Small intestine (tissue), 7 donors: ENCODE measurements around the gene GSN. TPM values are rescaled to one million over a fixed set of nuclear protein-coding genes. Genes with fewer than 3 reads are reported as not detected.

Experiments used
- DNase-seq, 2 donors: peaks; one replicate each; pipeline versions ENCODE4 v3.0.0 to v3.0.0-alpha.2; 2013
- FAIRE-seq: peaks from 2 replicates; lab custom pipeline; 2012; peaks lifted over from hg19 to GRCh38; lab: Jason Lieb, UNC
- H3K27ac ChIP-seq, 3 donors: one replicate each; pipeline ENCODE4 v1.5.1; 2013; ENCODE audit warnings: low read length in 2 of 3, mild to moderate bottlenecking in 2 of 3, control low read depth in 1 of 3, inconsistent platforms in 1 of 3, low read depth in 1 of 3, moderate library complexity in 1 of 3
- H3K27me3 ChIP-seq, 3 donors: one replicate each; pipeline ENCODE4 v1.6.1; 2013; ENCODE audit warnings: low read length in 3 of 3, inconsistent platforms in 1 of 3; ENCODE audit not compliant: control insufficient read depth in 3 of 3, insufficient read depth in 3 of 3
- H3K36me3 ChIP-seq, 3 donors: one replicate each; pipeline ENCODE4 v1.6.1; 2013; ENCODE audit warnings: low read length in 3 of 3, inconsistent platforms in 1 of 3, low read depth in 1 of 3, mild to moderate bottlenecking in 1 of 3, moderate library complexity in 1 of 3; ENCODE audit not compliant: control insufficient read depth in 3 of 3, insufficient read depth in 2 of 3
- H3K4me1 ChIP-seq, 3 donors: one replicate each; pipeline ENCODE4 v1.6.1; 2013; ENCODE audit warnings: low read length in 2 of 3, inconsistent platforms in 1 of 3, low read depth in 1 of 3, mild to moderate bottlenecking in 1 of 3, moderate library complexity in 1 of 3; ENCODE audit not compliant: control insufficient read depth in 3 of 3, insufficient read depth in 2 of 3
- H3K4me3 ChIP-seq, 3 donors: one replicate each; pipeline ENCODE4 v1.5.1; 2013; ENCODE audit warnings: low read length in 3 of 3, control low read depth in 1 of 3, inconsistent platforms in 1 of 3, low read depth in 1 of 3, mild to moderate bottlenecking in 1 of 3, moderate library complexity in 1 of 3
- H3K9me3 ChIP-seq, 2 donors: one replicate each; pipeline ENCODE4 v1.6.1; 2013; ENCODE audit warnings: low read depth in 1 of 2, low read length in 1 of 2; ENCODE audit not compliant: control insufficient read depth in 2 of 2, insufficient read depth in 1 of 2
- whole genome bisulfite sequencing, 3 donors: extraction: QIAGEN DNeasy Blood & Tissue Kit; methylation state at CpG; one replicate each; pipeline ENCODE4 v1.1.7; 2013; 5-methylcytosine and 5-hydroxymethylcytosine counted together
- polyA plus RNA-seq, 4 donors: library from polyadenylated mRNA; stranded (reverse) in 3 of 4; unstranded in 1 of 4; fragments of 200-250 nt in 3 of 4; fragments of 120-200 nt in 1 of 4; gene quantifications; one replicate each; pipeline versions ENCODE4 v1.2.1 to v1.2.3, GENCODE V29; 2013
- donor health status: healthy with polysubstance abuse.
- donor health status: control.
- donor health status: control.
- donor health status: Bipolar disorder and iron deficiency.
- donor health status: healthy.

The GSN gene
- polyA plus RNA-seq, 4 donors: 154 to 380 (median 201) TPM

DNA sequence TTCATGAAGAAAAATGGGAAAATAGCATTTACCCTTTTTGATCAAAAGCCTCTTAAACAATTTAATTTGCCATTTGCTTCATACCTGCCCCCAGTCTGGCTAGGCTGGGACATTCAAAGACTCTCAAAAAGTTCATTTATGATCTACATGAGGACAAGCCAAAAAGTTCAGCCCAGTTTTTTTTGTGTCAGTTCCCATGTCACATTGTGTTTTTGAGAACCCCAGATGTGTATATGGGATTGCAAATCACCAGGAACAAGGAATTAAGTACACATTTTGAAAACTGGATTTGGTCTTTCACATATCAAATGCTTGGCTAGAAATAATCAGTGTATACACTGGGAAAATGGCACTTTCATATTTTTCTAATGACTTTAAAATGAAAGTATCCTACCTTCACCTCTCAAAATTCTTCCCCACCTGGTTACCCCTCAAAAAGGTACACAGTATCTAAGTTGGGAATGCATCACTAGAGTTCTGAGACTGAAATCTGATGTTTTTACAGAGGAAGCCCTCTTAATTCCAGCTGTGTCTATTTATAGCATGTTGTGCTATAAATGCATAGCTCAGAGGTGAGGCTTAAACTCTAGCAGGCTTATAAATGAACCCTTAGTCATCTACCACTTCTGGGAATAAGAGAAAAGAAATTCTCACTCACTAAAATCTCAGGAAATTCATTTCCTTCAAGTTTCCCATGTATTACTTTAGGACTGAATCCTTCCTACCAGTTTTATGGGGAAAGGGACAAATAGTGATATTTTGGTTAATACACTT is 92.8 kb downstream of the GSN start:
- Histone ChIP-seq H3K36me3 (peaks cover 0 to under 1% (median 0%) of the 10 kb centered on the region in 3 donors), H3K4me1 (peaks cover 8 to 22% (median 21%) of the 10 kb centered on the region in 3 donors), H3K9me3 (no peaks in the 10 kb centered on the region), H3K27ac (peak overlapping the region in 2 of 3 donors; percentile 34 to 45), H3K4me3 (no peak overlapping the region), H3K27me3 (no peaks in the 10 kb centered on the region)
- DNase-seq: peak in 1 of 2 donors; percentile 40
- no peak for FAIRE-seq

DNA sequence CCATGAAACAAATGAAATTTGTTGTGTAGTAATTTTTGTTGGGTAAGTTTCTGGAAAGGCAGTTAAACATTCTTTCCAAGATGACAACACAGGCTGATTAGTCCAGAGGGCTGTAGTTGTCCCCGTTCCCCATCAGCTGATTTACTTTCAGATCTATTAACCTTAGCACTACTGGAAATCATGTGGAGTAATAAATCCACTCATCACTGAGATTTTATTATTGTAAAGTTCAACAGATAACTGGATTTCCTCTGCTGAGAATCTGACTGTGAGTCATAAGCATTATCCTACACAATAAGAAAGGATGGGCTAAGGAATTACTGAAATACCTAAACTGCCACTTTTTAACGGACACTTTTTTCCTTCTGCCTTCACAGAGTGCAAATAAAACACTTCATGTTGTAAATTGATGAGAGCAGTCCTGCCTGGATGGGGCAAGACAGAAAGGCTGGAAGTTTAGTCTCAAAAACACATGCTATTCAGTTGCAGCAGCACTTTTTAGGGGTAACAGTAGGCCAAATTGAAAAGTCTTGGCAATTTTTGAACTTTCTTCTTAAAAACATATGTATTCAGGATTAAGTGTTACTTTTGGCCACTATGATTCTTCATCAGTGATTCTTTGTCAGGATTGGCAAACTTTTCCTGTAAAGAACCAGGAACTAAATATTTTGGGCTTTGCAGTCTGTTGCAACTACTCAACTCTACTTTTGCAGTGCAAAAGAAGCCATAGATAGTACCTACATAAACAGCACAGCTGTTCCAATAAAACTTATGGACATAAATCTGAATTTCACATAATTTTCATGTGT is 95.1 kb downstream of the GSN start:
- H3K4me3 ChIP-seq: peak overlapping the region in 1 of 3 donors; percentile 10
- H3K27ac ChIP-seq: peak overlapping the region; percentile 20 to 79 (median 77)
- H3K4me1 ChIP-seq: peaks cover 8 to 29% (median 20%) of the 10 kb centered on the region in 3 donors
- FAIRE-seq: no peak
- H3K9me3 ChIP-seq: no peaks in the 10 kb centered on the region
- WGBS, 3 donors: 2 to 21% (median 19%) methylated on average over 2 of the region's 2 CpGs
- no peaks in the 10 kb centered on the region for H3K36me3 ChIP-seq
- DNase-seq: peak; percentile 79 to 86
- no peaks in the 10 kb centered on the region for H3K27me3 ChIP-seq

DNA sequence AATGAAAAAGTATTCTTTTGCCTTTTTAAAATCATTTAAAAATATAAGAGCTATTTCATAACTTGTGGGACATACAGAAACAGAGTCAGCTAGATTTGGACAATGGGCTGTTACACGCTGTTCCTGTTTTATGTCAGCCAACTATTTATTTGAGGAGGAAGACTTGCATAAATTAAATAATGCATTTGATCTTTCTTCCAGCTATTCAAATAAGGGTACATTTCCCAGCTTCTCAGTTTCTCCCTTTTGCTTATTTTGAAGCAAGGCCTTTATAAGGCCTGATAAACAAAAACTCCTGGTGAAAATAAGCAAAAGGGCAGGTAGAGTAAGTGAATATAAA is 95.6 kb downstream of the GSN start:
- Histone ChIP-seq H3K4me3 (no peak overlapping the region), H3K36me3 (no peaks in the 10 kb centered on the region), H3K9me3 (no peaks in the 10 kb centered on the region), H3K4me1 (peaks cover 6 to 31% (median 20%) of the 10 kb centered on the region in 3 donors), H3K27ac (peak overlapping the region in 1 of 3 donors; percentile 62), H3K27me3 (no peaks in the 10 kb centered on the region)
- FAIRE-seq: no peak
- WGBS, 3 donors: 55 to 80% (median 59%) methylated on average over 1 of the region's 1 CpG
- no peak for DNase-seq

DNA sequence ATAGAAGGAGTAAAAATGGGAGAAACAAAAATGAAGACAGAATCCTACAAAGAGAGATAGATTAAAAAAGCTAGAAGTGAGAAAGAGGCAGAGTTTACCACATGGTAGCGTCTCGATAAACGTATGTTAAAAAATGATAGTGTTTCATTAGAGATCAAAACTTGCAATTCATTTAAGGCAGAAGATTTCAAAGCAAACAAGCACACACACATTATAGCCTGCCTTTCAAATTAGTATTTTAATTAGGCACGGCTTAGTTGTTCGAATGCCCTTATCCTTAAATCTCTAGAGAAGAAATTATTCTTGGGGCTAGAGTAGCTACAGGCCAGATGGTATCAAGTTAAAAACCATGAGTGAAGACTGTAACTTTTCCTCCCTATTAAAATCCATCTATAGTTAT is 96.1 kb downstream of the GSN start:
- WGBS, 3 donors: 75 to 89% (median 85%) methylated on average over 5 of the region's 5 CpGs
- FAIRE-seq: no peak
- Histone ChIP-seq H3K27ac (peak overlapping the region in 1 of 3 donors; percentile 62), H3K4me3 (no peak overlapping the region), H3K36me3 (no peaks in the 10 kb centered on the region), H3K4me1 (peaks cover 4 to 33% (median 20%) of the 10 kb centered on the region in 3 donors), H3K27me3 (no peaks in the 10 kb centered on the region), H3K9me3 (no peaks in the 10 kb centered on the region)
- no peak for DNase-seq

DNA sequence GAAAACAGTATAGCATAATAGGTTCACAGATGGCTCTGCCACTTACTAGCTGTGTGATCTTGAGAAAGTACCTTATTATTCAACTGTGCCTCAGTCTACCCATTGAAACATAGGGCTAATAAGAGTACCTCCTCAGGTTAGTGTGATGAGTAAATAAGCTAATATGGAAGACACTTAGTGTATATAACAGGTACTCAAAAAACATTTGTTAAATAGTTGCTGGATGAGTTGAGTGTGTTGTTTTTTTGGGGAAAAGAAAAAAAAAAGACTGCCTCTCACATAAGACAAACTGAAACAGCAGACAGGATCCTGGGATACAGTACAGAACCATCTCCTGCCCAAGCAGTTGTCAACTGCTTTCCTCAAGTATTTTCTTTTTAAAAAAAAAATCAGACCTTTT is 96.9 kb downstream of the GSN start:
- Histone ChIP-seq H3K9me3 (no peaks in the 10 kb centered on the region), H3K4me3 (no peak overlapping the region), H3K4me1 (peaks cover 4 to 37% (median 16%) of the 10 kb centered on the region in 3 donors)

DNA sequence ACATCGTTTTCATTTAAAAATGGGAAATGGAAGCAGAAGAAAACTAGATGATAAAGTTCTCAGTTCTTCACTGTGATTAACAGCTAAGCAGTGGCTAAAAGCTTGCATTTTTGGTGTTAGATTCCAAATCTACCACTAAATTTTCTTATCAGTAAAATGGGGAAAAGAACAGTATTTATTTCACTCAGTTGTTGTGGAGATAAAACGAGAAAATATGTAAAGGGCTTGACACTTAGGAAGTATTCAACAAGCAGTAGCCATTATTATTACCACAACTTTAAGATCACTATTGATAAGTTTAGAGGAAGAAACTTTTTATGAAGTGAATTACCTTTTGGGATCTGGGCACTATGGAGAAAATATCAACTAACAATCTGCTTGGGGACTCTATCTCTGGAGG is 97.6 kb downstream of the GSN start:
- Histone ChIP-seq H3K9me3 (no peaks in the 10 kb centered on the region), H3K27ac (no peak overlapping the region), H3K4me3 (no peak overlapping the region), H3K36me3 (no peaks in the 10 kb centered on the region), H3K27me3 (no peaks in the 10 kb centered on the region), H3K4me1 (peaks cover 4 to 39% (median 14%) of the 10 kb centered on the region in 3 donors)
- WGBS, 3 donors: 58 to 82% (median 79%) methylated on average over 2 of the region's 2 CpGs
- DNase-seq (no peak), FAIRE-seq (no peak)

More for the DNA sequence above, 96.9 kb downstream of the GSN start:
- Histone ChIP-seq H3K36me3 (no peaks in the 10 kb centered on the region), H3K27ac (peak overlapping the region in 1 of 3 donors; percentile 16), H3K27me3 (no peaks in the 10 kb centered on the region)
- no peak for DNase-seq
- no peak for FAIRE-seq

DNA sequence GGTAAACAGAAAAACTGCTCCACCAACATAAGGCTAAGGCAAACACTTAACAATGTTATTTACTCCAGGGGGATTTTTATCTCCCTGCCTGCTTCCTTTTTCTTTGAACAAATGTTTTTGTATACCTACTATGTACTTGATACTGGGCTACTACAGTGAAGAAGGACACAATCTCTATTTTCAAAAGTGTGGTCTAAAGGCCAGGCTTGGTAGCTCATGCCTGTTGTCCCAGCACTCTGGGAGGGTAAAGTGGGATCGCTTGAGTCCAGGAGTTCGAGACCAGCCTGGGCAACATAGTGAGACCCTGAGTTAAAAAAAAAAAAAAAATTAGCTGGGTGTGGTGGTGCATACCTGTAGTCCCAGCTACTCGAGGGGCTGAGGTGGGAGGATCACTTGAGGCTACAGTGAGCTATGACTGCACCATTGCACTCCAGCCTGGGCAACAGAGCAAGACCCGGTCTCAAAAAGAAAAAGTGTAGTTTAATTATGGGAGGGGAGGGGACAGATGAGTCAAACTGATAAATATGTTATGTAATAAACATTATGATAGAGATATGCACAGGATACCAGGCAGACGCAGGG is 98.7 kb downstream of the GSN start:
- DNase-seq (no peak), FAIRE-seq (no peak)
- Histone ChIP-seq H3K9me3 (no peaks in the 10 kb centered on the region), H3K4me1 (peaks cover 4 to 37% (median 9%) of the 10 kb centered on the region in 3 donors), H3K36me3 (no peaks in the 10 kb centered on the region), H3K27ac (peak overlapping the region in 1 of 3 donors; percentile 30), H3K27me3 (no peaks in the 10 kb centered on the region), H3K4me3 (no peak overlapping the region)
- 50 to 63% (median 58%) methylated on average over 5 of the region's 5 CpGs for WGBS, 3 donors
